K562 treated with DMSO at 1 percent for 48 hours (cell line): Measurements from ENCODE around the gene HHIPL2. TPM values are rescaled to one million over a fixed set of nuclear protein-coding genes. Genes with fewer than 3 reads are reported as not detected.

Experiments used
- total RNA-seq: library from RNA; unstranded; fragments of 300-600 nt; gene quantifications from 2 replicates; pipeline ENCODE4 v1.2.3, GENCODE V29; 2022; ENCODE audit warnings: low replicate concordance; ENCODE audit errors: extremely low read depth

The HHIPL2 gene
- total RNA-seq, result not detected in 2 replicates

DNA sequence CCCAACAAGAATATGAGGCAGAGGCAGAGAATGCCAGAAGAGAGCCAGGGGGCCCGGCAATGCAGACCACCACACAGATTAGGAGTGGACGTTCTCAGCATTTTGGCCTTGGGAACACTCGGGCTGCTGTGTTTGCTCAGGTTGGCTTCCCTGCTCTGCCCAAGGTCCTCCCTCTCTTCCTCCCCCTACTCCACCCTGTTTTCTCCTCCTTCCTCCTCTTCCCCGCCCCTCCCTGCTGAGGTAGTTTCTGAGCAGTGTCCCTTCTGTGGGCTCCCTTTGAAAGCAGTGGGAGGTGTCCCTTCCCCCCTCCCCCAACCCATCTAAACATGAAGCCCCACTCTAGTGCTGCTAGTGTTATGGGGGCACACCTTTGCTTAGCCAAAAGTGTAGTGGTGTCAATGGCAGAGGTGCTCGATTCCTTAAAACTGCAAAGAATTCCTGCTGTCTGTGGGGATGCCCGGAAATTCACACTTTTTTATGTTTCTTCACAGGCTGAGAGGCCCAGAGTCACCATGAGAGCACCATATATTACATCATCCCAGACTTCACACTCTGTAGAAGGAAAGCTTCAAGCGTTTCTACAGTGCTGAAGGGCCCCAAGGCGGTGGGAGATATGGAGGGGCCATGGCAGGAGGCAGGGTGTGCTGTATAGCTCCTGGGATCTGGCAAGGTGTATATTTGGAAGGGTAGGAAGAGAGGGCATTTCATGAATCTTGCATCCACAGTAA lies at the start of gene HHIPL2:
Gene HHIPL2 (minus strand): TSS at position 161 of the 728 bp plus-strand sequence. CDS start 60 bp downstream, at position 101.

DNA sequence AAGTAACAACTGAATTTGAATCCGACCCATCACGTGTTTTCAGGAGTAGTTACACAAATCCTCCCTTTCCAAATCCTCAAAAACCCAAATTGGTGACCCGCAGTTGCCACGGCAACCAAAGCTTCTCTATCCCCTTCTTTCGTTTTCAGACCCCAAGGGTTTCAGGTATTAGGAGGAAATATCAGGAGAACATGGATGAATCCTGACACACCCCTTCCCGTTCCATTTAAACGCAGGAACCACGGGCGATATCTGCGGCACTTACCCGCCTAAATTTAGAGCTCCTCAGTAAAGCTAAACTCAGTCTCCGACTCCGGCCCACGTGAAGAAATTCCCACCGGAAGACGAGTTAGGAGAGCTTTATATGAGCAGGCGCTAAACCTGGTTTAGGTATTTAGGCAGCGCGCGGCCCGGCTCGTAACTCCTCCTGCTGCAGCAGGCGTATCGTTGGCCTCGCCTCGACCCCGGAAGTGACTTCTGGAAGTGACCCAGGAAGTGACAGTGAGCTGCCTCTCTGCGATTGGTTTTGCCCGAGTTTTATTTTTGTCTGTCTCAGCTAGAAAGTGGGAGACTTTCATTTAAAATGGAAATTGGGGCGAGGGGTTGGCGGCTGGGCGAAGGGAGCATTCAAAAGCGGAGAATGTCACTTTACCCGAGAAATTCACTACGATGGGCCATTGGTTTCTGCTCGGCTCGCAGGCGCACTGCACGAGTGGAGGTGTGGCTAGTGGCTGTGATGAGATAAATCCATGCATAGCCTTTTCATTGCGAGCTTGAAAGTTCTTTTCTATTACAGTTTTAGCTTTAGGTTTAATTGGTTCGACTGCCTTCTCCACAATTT lies 41.8 kb upstream of the HHIPL2 start, which contains the start of gene TAF1A:
Gene TAF1A (minus strand): TSS at position 472 of the 841 bp plus-strand sequence.

Other genes starting within 250 kb of the HHIPL2 start
- gene TAF1A, start 41.8 kb upstream of the HHIPL2 start, total RNA-seq, result not detected in 2 replicates
- gene MIA3, start 70.0 kb upstream of the HHIPL2 start, total RNA-seq, result not detected in 2 replicates
- 124 TPM in 1 of 2 replicates, not detected in the other for gene AIDA, start 164.4 kb upstream of the HHIPL2 start, total RNA-seq
- gene BROX, start 164.5 kb upstream of the HHIPL2 start, total RNA-seq, result not detected in 2 replicates
- not detected in 2 replicates for gene FAM177B, start 189.1 kb upstream of the HHIPL2 start, total RNA-seq